Measurements from ENCODE around the gene RHPN2.
"Not testable (repeated sequence)": the region's sequence is repeated elsewhere in the genome, so short reads cannot be mapped to it uniquely, and the experiment has no call there.

Gene RHPN2

DNA sequence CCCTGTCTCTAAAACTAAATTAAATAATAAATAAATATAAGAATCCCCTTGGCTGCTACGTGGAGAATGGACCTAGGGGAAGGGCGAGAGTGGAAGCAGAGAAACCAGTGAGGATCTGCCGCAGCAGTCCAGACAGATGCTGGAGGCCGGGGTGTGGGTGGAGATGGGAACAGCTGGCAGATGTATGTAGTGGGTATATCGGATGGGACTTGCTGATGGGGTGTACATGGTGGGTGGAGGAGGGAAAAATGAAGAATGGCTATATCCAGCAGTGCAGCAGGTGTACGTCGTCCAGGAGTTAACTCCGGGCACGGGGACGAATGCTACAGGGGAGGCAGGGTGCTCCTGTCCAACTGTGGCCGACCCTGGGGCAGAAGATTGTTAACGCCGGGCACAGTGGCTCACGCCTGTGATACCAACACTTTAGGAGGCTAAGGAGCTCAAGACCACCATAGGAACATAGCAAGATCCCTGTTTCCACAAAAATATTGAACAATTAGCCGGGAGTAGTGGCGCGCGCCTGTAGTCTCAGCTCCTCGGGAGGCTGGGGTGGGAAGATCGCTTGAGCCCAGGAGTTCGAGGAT lies 93.6 kb downstream of the RHPN2 start:
- DNase-seq: no peak

DNA sequence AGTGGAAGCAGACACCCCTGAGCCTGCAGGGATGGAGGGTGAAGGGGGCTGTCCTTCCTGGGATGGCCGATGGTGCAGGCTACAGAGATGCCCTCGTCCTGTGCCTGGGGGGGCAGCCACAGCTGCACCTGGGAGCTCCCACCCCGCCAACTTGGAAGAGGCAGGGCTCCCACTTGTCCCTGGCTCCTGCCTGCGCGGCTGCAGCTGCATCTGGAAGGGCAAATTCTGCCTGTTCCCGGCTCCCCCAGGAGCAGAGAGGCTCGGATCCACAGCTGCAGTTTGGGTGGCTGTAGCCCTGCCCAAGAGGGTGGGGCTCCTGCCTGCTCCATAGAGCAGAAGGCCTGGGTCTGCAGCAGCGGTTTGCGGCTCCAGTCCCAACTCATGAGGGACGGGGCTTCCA lies 95.1 kb downstream of the RHPN2 start:
- no peak for DNase-seq

DNA sequence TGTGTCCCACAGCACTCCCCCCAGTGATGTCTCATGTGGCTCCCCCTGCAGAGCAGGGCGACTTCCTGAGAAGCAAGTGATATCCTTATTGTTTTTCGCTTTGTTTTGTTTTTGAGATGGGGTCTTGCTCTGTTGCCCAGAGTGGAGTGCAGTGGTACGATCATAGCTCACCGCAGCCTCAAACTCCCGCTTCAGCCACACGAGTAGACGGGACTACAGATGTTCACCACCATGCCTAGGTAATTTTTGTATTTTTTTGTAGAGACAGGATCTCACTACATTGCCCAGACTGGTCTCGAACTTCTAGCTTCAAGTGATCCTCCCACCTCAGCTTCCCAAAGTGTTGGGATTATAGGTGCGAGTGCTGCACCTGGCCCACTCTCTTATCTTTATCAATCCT lies 97.9 kb downstream of the RHPN2 start:
- no peak for DNase-seq

DNA sequence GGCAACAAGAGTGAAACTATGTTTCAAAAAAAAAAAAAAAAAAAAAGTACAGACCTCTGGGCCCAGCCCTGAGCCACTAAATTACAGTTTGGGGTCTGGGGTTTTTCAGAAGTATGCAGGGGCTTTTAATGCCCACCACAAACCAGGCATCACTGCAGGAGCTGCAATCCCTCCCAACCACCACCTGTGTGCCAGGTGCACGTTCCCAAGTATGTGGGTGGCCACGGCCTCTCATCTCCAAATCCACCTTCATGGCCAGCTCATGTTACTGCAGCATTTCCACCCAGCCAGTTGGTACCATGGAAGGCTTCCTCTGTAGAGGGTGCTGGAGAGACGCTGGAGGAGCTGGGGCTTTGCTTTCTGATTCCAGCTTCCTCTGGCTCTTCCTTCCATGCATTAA lies 119.4 kb downstream of the RHPN2 start:
- DNase-seq: no peak

DNA sequence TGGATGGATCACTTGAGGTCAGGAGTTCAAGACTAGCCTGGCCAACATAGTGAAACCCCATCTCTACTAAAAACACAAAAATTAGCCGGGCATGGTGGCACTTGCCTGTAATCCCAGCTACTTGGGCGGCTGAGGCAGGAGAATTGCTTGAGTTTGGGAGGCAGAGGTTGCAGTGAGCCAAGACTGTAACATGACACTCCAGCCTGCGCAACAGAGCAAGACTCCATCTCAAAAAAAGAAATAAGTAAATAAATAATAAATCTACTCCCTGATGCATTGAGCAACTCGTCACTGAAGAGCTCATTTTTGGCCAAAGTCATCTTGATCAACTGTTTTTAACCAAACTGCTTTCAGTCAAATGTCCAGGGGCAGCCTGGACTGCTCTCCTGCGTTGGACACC lies 123.4 kb downstream of the RHPN2 start:
- DNase-seq: not testable (repeated sequence)

DNA sequence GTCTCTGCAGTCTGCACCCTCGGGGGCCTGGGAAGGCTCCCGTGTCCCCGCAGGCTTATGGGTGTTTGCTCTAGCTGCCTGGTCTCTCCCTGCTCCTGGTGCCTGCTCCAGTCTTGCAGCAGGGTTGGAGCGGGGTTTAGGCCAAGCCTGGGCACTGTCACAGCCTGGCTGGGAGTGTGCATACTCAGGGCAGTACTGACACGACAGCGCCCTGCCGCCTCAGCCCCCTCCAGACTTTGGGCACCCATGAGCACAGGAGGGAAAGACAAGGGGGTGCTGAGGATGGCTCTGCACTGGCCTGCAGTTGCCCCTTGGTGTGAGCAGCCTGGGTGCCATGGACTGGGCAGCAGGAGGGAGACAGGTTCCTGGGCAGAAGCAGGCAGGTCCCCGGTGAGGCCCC lies 128.6 kb downstream of the RHPN2 start:
- DNase-seq: no peak

DNA sequence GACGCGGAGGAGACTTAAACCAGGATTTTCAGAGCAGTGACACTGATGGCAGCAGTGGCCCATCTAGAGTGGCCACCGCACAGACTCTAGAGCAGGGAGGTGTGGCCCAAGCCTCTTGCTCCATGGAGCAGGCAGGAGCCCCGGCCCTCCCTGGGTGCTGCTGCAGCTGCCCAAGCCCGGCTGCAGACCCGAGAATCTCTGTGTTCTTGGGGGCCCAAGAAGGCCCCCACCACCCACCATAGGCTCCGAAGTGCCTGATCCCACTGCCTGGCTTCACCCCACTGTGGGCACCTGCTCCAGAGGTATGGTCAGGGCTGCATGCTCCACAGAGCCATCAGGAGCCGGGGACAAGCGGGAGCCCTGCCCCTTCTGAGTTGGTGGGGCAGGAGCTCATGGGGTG lies 129.1 kb downstream of the RHPN2 start:
- no peak for DNase-seq

DNA sequence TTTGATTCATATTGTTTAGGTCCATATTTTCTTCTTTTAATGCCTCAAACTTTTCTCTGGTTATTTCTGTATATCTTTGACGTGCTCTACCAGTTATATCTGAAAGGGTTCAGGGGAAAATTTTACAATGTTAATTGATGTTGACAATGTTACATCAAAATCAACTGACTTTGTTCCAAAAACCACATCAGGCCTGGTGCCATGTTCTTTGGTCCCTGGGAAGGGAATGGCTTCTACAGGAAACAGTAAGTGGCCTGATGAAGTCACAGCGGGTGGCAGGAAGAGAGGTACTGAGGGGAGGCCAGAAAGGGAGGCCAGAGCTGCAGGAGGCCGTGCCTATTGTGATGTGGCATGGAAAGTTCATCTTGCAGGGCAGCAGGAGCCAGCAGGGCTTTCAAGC lies 131.1 kb downstream of the RHPN2 start:
- DNase-seq: no peak

DNA sequence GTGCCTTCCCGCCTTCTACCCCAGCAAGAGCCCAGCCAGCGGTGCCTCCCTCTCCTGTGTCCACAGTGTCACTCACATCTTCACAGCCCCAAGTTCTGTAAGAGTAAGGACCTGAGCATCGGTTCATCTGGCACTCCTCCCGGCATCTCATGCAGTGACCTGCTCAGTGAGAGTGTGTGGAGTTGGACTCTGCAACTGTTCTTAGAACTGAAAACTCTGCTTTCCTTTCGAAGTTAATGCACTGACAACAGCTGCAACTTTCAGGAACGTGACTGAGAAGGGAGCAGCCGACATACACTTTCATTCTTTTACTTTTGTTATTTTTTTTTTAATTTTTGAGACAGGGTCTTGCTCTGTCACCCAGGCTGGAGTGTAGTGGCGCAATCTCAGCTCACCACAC lies 134.1 kb downstream of the RHPN2 start:
- no peak for DNase-seq

DNA sequence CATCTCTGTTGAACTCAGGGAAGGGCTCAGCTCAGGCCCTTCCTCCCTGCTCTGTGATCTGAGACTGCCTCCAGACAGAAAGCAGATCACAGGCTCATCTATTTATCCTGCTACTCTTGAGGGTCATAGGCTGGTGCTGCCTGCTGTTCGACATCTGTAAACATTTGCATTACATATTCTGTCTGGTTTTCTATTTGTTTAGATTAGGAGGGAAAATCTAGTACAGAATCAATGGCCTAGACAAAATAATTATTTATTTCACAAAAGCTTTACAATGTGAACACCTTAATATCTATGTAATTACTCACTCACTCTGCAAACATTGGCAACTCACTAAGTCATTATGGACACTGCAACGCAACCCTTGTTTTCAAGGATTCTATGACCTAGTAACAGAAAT lies 135.9 kb downstream of the RHPN2 start:
- DNase-seq: no peak

Measured in stimulated activated CD8-positive, alpha-beta memory T cell treated with anti-CD3 and anti-CD28 coated beads, Interleukin-4, amount 100 ng/mL, for 48 hours (primary cell).